GM12872 (cell line): Measurements from ENCODE around the gene TECTA.

Source experiments
- TF ChIP-seq, protein P1 (sequence below): IDR thresholded peaks from 3 replicates; pipeline ENCODE4 v1.5.1; 2011; ENCODE audit warnings: low read depth, mild to moderate bottlenecking, low read length, moderate library complexity; ENCODE audit not compliant: insufficient read depth

TECTA gene

DNA sequence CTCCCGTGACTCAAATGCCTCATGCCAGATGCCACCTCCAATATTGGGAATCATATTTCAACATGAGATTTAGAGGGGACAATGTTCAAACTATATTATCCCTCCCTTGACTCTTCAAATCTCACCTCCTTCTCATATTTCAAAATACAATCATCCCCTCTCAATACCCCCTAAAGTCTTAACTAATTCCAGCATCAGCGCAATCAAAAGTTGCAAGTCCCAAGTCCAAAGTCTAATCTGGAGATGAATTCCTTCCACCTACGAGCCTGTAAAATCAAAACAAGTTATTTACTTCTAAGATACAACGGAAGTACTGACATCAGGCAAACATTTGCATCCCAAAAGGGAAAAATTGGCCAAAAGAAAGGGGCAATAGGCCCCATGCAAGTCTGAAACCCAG is 124.3 kb downstream of the TECTA start:
- TF ChIP-seq, protein P1, sequence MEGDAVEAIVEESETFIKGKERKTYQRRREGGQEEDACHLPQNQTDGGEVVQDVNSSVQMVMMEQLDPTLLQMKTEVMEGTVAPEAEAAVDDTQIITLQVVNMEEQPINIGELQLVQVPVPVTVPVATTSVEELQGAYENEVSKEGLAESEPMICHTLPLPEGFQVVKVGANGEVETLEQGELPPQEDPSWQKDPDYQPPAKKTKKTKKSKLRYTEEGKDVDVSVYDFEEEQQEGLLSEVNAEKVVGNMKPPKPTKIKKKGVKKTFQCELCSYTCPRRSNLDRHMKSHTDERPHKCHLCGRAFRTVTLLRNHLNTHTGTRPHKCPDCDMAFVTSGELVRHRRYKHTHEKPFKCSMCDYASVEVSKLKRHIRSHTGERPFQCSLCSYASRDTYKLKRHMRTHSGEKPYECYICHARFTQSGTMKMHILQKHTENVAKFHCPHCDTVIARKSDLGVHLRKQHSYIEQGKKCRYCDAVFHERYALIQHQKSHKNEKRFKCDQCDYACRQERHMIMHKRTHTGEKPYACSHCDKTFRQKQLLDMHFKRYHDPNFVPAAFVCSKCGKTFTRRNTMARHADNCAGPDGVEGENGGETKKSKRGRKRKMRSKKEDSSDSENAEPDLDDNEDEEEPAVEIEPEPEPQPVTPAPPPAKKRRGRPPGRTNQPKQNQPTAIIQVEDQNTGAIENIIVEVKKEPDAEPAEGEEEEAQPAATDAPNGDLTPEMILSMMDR = no peak

DNA sequence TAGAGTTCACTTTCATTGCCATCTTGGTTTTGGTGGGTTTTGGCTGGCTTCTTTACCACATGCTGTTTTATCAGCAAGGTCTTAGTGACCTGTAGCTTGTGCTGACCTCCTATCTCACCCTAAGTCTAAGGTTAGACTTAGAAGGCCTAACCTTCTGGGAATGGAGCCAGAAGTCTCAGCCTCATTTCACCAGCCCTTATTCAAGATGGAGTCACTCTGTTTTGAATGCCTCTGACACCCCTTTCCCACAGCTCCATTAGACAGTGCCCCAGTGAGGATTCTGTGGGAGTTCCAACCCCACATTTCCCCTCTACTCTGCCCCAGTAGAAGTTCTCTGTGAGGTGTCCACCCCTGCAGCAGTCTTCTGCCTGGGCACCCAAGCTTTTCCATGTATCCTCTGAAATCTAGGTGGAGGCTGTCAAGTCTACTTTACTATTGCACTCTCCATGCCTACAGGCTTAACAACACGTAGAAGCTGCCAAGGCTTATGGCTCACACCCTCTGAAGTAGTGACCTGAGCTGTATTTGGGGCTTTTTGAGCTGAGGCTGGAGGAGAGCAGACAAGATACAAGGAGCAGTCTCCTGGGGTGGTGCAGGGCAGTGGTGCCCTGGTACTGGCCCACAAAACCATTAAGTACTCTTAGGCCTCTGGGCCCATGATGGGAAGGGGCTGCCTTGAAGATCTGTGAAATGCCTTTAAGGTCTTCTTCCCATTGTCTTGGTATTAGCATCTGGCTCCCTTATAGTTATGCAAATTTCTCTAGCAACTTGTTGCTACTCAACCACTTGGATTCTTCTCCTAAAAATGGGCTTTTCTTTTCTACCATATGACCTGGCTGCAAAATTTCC is 125.6 kb downstream of the TECTA start:
- TF ChIP-seq, protein P1 = no peak

DNA sequence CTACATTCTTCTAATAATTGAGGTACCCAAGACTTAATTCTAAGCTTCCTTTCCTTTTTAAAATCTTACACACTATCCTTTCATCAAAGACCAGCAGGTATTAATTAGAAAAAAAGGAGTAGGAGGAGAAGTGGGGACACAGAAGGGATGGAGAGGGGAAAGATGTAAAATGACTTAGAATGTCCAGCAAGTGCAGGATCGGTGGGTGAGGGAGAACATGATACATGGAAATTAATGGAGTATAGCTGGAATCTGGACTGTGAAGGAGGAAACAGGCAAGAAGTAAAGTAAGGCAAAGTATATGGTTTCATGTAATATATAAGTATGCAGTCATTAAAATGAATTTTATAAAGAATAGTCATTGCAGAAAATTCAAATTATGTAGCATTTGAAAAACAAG is 127.8 kb downstream of the TECTA start:
- TF ChIP-seq, protein P1 = no peak

DNA sequence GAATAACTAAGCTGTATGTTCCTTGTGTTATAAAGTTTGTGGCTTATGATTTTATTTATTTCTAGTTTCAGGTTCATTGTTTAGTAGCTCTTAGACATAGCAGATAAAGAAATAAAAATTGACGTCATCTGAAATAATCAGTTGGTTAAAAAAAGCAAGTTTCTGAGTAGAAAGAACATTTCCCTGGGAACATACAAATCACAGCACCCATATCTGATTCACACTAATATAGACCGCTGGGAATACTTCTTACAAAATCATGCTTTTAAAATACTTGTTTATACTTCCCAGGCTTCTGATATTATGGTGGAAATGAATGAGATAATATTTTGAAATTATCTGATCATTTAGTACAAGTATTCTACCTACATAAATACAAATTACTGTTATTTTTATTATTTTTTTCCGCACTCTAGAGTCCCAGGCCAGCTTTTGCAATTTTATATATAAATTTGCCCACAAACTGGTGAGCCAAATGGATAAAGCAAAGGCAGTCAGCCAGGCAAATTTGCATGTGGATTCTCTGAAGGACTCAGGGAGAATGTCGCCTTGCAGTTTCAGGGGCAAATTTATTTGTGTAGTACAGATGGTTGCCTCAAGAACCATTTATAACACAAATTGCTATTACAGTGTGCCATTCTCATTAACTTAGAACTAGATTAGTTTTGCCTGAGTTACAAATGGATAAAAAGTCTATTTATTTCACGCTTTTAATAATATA is 128.6 kb downstream of the TECTA start:
- TF ChIP-seq, protein P1 = no peak

DNA sequence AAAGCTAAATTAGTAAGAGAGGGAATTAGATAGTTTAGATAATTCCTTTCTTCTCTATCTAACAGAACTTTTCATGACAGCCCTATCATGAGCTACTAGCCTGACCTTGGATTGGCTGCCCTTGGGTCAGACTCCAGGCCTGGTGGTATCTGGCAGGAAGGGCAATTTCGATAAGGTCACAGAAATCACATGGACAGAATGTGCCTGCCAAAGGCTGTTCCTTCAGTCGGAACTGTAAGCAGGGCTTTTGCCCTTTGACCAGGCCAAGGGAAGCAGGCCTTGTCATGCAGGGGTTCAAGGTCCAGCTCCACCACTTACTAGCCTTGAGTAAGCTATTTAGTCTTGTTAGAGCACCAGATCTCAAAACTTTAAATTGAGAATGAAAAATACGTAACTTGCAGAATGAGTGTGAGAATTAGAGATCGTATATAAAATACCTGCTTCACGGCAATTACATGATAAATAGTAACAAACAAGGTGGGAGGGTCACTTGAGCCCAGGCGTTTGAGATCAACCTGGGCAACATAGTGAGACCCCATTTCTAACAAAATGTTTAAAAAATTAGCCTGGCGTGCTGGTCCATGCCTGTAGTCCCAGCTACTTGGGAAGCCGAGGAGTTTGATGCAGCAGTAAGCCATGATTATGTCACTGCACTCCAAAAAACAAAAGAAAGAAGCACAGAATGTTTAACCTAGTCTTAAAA is 130.7 kb downstream of the TECTA start:
- TF ChIP-seq, protein P1 = no peak

DNA sequence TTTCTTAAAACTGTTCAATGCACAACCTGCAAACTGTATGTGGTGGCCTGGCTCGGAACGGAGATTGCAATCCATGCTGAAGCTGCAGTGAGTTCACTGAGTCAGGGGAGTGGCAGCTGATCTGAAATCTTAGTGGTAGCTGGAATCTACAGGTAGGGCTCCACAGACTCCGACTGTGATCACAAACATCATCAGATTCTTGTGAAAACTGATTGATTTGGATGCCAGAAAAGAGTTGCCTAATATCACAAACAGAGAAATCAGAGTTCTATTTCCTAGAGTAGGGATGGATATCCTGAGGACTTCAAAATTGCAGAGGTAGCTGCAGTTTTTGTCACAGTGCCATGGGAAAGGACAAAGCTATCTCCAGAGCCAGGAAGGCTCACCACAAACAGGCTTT is 134.0 kb downstream of the TECTA start:
- TF ChIP-seq, protein P1 = no peak
